ENCODE measurements around the gene ARL2BP.
"Not testable (repeated sequence)": the region's sequence is repeated elsewhere in the genome, so short reads cannot be mapped to it uniquely, and the experiment has no call there.

Gene ARL2BP

DNA sequence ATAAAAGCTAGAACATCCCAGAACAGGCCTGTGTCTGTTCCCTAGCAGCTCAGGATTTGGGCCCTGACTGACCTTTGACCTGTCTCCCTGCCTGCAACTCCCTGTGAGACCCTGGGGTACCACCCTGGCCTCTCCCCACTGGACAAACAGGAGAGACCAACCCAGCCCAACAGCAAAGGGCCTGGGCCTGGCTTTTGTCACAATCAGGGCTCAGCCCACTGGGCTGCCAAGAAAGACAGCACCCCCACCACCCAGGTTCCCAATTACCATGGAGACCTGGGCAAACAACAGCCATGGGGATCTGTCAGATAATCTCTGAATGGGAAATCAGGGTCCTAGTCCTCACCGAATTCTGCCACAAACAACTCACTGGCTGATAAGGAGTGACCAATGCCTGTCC lies 28.3 kb downstream of the ARL2BP start:
- ATAC-seq = no peak
- TF ChIP-seq, protein P1, sequence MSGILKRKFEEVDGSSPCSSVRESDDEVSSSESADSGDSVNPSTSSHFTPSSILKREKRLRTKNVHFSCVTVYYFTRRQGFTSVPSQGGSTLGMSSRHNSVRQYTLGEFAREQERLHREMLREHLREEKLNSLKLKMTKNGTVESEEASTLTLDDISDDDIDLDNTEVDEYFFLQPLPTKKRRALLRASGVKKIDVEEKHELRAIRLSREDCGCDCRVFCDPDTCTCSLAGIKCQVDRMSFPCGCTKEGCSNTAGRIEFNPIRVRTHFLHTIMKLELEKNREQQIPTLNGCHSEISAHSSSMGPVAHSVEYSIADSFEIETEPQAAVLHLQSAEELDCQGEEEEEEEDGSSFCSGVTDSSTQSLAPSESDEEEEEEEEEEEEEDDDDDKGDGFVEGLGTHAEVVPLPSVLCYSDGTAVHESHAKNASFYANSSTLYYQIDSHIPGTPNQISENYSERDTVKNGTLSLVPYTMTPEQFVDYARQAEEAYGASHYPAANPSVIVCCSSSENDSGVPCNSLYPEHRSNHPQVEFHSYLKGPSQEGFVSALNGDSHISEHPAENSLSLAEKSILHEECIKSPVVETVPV (CRISPR knock-in tag; IDR thresholded peaks at IDR 0.05) = no peak
- TF ChIP-seq ZFP30 (CRISPR knock-in tag; IDR thresholded peaks at IDR 0.05) (no peak), ZNF70 (CRISPR knock-in tag; IDR thresholded peaks at IDR 0.05) (no peak), ESRRG (CRISPR knock-in tag; IDR thresholded peaks at IDR 0.05) (no peak), ZFP3 (CRISPR knock-in tag; IDR thresholded peaks at IDR 0.05) (no peak), SNAI2 (CRISPR knock-in tag; IDR thresholded peaks at IDR 0.05) (no peak), PPARA (CRISPR knock-in tag; IDR thresholded peaks at IDR 0.05; ENCODE audit: borderline replicate concordance) (no peak), GLIS3 (CRISPR knock-in tag; IDR thresholded peaks at IDR 0.05) (no peak), RARB (CRISPR knock-in tag; IDR thresholded peaks at IDR 0.05) (no peak), ARNTL (CRISPR knock-in tag; IDR thresholded peaks at IDR 0.05; ENCODE audit: borderline replicate concordance, low read depth) (no peak), ZNF565 (CRISPR knock-in tag; conservative IDR thresholded peaks at IDR 0.05; ENCODE audit: low read depth) (no peak), TOX (CRISPR knock-in tag; IDR thresholded peaks at IDR 0.05; ENCODE audit: borderline replicate concordance) (no peak), TCF4 (CRISPR knock-in tag; IDR thresholded peaks at IDR 0.05; ENCODE audit: borderline replicate concordance) (no peak), ZNF8 (CRISPR knock-in tag; IDR thresholded peaks at IDR 0.05) (no peak), ISL1 (CRISPR knock-in tag; IDR thresholded peaks at IDR 0.05) (no peak), CSDC2 (CRISPR knock-in tag; IDR thresholded peaks at IDR 0.05) (no peak)
- TF ChIP-seq, protein P2, sequence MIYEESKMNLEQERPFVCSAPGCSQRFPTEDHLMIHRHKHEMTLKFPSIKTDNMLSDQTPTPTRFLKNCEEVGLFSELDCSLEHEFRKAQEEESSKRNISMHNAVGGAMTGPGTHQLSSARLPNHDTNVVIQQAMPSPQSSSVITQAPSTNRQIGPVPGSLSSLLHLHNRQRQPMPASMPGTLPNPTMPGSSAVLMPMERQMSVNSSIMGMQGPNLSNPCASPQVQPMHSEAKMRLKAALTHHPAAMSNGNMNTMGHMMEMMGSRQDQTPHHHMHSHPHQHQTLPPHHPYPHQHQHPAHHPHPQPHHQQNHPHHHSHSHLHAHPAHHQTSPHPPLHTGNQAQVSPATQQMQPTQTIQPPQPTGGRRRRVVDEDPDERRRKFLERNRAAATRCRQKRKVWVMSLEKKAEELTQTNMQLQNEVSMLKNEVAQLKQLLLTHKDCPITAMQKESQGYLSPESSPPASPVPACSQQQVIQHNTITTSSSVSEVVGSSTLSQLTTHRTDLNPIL (CRISPR knock-in tag; IDR thresholded peaks at IDR 0.05; ENCODE audit: low read depth) = no peak
- TF ChIP-seq, protein P3, sequence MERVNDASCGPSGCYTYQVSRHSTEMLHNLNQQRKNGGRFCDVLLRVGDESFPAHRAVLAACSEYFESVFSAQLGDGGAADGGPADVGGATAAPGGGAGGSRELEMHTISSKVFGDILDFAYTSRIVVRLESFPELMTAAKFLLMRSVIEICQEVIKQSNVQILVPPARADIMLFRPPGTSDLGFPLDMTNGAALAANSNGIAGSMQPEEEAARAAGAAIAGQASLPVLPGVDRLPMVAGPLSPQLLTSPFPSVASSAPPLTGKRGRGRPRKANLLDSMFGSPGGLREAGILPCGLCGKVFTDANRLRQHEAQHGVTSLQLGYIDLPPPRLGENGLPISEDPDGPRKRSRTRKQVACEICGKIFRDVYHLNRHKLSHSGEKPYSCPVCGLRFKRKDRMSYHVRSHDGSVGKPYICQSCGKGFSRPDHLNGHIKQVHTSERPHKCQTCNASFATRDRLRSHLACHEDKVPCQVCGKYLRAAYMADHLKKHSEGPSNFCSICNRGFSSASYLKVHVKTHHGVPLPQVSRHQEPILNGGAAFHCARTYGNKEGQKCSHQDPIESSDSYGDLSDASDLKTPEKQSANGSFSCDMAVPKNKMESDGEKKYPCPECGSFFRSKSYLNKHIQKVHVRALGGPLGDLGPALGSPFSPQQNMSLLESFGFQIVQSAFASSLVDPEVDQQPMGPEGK (CRISPR knock-in tag; IDR thresholded peaks at IDR 0.05; ENCODE audit: borderline replicate concordance) = no peak
- TF ChIP-seq, protein P4, sequence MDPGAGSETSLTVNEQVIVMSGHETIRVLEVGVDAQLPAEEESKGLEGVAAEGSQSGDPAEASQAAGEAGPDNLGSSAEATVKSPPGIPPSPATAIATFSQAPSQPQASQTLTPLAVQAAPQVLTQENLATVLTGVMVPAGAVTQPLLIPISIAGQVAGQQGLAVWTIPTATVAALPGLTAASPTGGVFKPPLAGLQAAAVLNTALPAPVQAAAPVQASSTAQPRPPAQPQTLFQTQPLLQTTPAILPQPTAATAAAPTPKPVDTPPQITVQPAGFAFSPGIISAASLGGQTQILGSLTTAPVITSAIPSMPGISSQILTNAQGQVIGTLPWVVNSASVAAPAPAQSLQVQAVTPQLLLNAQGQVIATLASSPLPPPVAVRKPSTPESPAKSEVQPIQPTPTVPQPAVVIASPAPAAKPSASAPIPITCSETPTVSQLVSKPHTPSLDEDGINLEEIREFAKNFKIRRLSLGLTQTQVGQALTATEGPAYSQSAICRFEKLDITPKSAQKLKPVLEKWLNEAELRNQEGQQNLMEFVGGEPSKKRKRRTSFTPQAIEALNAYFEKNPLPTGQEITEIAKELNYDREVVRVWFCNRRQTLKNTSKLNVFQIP (CRISPR knock-in tag; IDR thresholded peaks at IDR 0.05; ENCODE audit: borderline replicate concordance, low read depth) = no peak

DNA sequence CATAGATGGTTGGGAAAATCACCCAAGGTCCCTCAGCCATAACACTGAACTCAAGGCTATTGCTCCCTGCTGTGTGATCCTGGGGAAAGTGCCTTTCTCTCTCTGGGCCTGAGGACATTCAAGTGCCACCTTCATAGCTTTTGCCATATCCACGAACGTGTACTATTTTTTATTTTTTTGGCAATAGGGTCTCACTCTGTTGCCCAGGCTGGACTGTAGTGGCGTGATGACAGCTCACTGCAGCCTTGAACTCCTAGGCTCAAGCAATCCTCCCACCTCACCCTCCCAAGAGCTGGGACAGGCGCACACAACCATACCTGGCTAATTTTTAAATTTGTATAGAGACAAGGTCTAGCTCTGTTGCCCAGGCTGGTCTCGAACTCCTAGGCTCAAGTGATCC lies 28.8 kb downstream of the ARL2BP start:
- ATAC-seq = no peak
- TF ChIP-seq RARB (CRISPR knock-in tag; IDR thresholded peaks at IDR 0.05) (no peak), ZC3H10 (CRISPR knock-in tag; IDR thresholded peaks at IDR 0.05) (no peak), SNAI2 (CRISPR knock-in tag; IDR thresholded peaks at IDR 0.05) (no peak), ZNF565 (CRISPR knock-in tag; conservative IDR thresholded peaks at IDR 0.05; ENCODE audit: low read depth) (no peak), ZFP3 (CRISPR knock-in tag; IDR thresholded peaks at IDR 0.05) (no peak)
- TF ChIP-seq, protein P2 (CRISPR knock-in tag; IDR thresholded peaks at IDR 0.05; ENCODE audit: low read depth) = no peak
- TF ChIP-seq, protein P1 (CRISPR knock-in tag; IDR thresholded peaks at IDR 0.05) = no peak

DNA sequence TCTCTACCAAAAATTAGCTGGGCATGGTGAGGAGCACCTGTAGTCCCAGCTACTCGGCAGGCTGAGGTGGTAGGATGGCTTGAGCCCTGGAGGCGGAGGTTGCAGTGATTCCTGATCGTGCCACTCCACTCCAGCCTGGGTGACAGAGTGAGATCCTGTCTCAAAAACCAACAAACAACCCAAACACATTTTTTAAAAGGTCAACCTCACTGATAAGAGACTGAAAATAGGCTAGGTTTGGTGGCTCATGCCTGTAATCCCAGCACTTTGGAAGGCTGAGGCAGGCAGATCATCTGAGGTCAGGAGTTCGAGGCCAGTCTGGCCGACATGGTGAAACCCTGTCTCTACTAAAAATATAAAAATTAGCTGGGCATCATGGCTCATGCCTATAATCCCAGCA lies 30.9 kb downstream of the ARL2BP start:
- not testable (repeated sequence) for ATAC-seq

DNA sequence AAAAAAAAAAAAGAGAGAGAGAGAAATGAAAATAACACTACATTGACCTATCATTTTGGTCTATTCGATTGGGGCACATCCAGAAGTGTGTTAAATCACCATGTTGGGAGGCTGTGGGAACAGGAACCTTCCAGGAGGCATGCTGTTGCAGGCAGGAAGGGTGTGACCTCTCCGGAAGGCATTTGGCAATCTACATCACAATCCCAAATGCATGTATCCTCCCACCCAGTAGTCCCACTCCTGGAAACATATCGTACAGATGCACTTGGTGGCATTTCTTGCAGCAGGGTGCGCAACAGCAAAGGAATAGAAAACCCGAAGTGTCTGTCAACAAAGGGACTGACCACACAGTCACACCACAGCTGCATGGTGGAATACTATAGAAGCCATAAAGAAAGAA lies 31.5 kb downstream of the ARL2BP start:
- TF ChIP-seq ZNF70 (CRISPR knock-in tag; IDR thresholded peaks at IDR 0.05) (no peak), ARNTL (CRISPR knock-in tag; IDR thresholded peaks at IDR 0.05; ENCODE audit: borderline replicate concordance, low read depth) (no peak), SNAI2 (CRISPR knock-in tag; IDR thresholded peaks at IDR 0.05) (no peak), ZNF8 (CRISPR knock-in tag; IDR thresholded peaks at IDR 0.05) (no peak), ESRRG (CRISPR knock-in tag; IDR thresholded peaks at IDR 0.05) (no peak), PPARA (CRISPR knock-in tag; IDR thresholded peaks at IDR 0.05; ENCODE audit: borderline replicate concordance) (no peak), ZNF565 (CRISPR knock-in tag; conservative IDR thresholded peaks at IDR 0.05; ENCODE audit: low read depth) (no peak)

More for the DNA sequence above, 31.5 kb downstream of the ARL2BP start:
- no peak for ATAC-seq

Measured in SK-N-SH treated with all-trans-retinoic acid at 6 μM for 48 hours (cell line).